HG02840 (cell line): ENCODE results near the gene PPA2.

ENCODE experiments used
- ATAC-seq: cut with Tn5 transposase; IDR thresholded peaks from one replicate; pipeline ENCODE4 v1.9.1; 2021; ENCODE audit warnings: mild to moderate bottlenecking, moderate library complexity, moderate number of reproducible peaks; ENCODE audit not compliant: unreplicated experiment, low FRiP score

Gene PPA2

GRCh38 chr4:105400901-105401677 is 72.8 kb downstream of the PPA2 start:
- ATAC-seq, result no peak

- ATAC-seq, result no peak
Observed at GRCh38 chr4:105399532-105400161, 74.2 kb downstream of the PPA2 start.

DNA sequence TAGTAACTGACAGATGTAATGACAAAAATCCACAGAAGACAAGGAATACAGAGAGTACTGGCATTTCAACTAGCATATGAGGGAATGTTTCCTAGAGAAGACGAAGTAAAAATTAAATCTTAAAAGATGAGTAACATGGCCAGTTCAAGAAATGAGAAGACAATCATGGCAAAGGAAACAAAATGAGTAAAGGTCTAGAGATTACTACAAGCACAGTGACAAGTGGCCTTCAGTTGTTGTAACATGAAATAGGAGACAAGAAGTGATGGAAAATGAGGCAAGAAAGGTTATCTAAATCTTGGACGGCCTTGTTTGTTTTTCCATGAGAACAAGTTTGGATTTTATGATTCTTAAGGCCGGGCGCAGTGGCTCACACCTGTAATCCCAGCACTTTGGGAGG is 81.0 kb downstream of the PPA2 start:
- ATAC-seq, result no peak

DNA sequence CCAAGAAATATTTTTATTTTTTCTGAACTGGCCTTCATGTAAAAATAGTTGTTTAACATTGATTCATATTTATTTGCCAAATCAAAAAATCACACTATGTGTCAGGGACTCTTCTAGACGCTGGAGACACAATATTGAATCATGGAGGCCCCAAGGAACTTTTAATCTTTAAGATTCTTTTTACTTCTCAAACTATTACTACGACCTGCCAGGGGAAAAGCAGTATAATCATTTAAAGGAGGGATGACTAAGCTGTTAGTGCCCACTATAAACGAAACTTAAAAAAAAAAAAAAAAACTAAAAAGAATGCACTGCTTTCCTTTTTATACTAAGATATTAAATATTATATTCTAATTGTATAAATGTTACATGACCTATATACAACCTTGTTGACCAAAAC is 84.7 kb downstream of the PPA2 start:
- ATAC-seq, result no peak

- ATAC-seq, result no peak
Observed at GRCh38 chr4:105387466-105387865, 86.4 kb downstream of the PPA2 start.

GRCh38 chr4:105386012-105386411 is 87.8 kb downstream of the PPA2 start:
- ATAC-seq, result no peak

DNA sequence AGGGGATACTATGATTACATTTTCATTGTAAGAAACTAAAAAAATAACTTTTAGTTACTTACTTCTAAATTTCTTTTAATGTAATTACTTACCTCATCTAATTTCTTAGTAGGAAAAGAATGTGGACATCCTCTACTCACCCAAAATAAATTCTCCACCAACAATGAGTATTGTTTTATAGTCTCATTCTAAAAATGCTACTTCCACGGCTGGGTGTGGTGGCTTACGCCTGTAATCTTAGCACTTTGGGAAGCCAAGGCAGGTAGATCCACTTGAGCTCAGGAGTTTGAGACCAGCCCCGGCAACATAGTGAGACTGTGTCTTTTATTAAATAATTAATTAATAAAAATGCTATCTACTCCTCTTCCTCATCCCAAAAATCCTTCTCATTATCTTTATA is 99.8 kb downstream of the PPA2 start:
- no peak for ATAC-seq

GRCh38 chr4:105373324-105373723 is 100.5 kb downstream of the PPA2 start:
- no peak for ATAC-seq

DNA sequence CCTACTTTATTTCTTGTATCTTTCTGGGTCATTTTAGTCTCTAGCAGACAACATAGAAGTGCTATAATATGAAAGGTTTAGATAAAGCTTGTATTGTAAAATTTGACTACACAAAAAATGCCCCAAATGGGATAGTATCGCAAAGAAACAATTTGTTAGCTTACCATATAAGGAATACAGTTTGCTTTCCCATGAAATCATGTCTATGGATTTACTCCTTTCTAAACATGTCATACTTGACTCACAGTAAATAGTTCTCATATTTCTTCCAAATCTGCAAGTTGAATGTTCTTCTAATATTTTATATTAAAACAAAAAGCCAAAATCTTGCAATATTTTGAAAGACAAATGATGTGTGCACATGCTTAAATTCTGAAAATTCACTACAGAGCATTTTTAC is 103.9 kb downstream of the PPA2 start:
- no peak for ATAC-seq

DNA sequence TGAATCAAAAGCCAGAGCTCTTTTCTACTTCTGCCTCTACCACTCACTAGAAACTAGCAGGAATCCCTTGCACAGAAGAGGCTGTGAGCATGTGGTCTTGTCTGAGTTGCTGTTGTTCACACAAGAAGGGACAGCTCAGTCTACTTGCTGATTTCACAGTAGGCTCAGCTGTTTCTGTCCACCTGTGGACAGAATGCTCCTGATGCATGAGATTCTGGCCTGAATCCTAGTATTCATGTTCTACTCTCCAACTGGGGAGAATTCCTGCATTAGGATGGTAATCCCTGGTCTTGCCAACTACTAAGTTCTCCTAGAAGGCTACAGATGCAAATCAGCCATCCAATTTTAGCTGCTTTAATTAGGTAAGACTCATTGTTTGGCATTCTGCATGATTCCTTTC is 112.8 kb downstream of the PPA2 start:
- ATAC-seq, result no peak

DNA sequence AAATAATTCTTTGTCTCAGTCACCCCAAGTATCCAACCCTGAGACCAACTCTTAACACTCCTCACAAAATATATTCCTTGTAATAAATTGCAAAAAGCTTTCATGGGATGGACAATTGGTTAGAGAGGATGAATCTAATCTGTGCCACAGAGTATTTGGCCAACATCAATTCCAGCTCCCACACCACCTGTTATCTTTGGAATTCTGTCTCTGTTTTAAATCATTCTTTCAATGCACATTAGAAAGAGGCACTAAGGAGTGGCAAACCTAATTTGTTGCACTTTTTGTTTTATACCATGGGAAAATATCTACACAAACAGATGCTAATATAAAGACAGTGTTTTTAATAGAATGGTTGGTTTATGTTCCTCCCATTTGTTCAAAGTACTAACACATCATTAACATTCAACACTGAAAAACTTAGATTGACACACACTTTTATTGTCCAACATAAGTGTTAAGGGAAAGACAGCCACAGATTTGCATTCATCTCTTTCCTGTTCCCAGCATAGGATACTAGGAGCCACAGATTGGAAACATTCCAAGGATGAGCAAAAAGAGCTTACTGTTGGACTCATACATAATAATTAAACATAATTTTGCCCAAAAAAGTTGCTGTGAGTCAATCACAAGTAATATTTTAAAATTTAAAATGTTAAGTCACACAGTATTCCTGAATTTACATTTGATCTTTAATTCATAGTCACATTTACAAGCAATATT is 116.4 kb downstream of the PPA2 start:
- no peak for ATAC-seq

GRCh38 chr4:105356194-105356593 is 117.7 kb downstream of the PPA2 start:
- no peak for ATAC-seq

DNA sequence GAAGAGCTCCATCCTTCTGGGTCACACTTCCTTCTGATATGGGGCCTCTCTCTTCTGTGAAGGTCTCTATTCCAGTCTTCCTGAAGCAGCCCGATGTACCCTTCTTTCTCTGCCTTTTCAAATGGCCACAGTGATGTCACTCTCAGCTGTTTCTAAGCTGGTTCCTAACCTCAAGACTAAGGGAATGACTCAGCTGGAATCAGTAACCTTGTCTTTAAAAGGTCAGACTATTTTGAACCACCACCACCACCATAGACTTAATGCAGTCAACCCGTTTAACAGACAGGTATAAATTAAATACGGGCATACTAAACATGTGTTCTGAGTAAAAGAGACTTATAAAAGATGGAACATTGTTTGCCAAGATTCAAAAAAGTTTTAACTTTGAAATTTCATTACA is 121.0 kb downstream of the PPA2 start:
- peak; percentile 58 for ATAC-seq

- ATAC-seq, result no peak
Observed at GRCh38 chr4:105351861-105352260, 122.0 kb downstream of the PPA2 start.

GRCh38 chr4:105350859-105351490 is 122.9 kb downstream of the PPA2 start:
- no peak for ATAC-seq

- ATAC-seq, result no peak
Observed at GRCh38 chr4:105348719-105349118, 125.1 kb downstream of the PPA2 start.

DNA sequence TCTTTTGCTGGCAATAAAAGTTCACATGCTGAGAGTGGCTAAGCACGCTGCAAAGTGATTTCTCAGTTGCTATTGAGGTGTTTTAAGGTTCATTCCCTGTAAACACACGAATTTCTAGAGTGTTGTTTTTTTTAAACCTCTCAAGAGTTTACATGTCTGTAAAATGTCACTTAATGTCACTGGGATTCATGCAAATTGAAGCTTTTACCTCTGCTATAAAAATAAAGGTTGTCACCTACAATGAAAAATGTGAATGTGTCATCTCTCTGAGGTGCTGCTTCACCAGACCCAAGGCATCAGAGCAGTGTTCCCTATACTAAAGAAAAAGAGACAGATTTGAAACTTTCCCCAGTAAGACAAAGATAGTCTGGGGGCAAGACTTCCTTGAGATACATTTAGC is 127.0 kb downstream of the PPA2 start:
- ATAC-seq, result no peak

GRCh38 chr4:105345838-105346237 is 128.0 kb downstream of the PPA2 start:
- ATAC-seq, result no peak

DNA sequence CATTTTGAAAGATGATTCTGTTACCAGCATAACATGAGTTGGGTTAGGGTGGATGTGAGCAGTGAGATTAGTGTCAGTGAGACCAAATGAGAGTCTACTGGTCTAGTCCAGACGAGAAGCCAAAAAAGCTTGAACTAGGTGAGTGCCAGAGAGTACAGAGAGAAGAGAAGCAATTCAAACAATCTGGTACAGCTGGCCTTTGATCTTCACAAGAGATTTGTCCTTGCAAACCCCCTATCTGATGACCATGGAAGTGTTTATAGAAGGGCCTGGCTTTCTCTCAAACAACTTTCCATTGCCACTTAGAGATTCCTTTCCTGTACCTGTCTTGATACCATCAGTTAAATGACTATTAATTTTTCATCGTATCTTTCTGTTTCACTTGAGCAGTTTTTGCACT is 128.5 kb downstream of the PPA2 start:
- no peak for ATAC-seq

DNA sequence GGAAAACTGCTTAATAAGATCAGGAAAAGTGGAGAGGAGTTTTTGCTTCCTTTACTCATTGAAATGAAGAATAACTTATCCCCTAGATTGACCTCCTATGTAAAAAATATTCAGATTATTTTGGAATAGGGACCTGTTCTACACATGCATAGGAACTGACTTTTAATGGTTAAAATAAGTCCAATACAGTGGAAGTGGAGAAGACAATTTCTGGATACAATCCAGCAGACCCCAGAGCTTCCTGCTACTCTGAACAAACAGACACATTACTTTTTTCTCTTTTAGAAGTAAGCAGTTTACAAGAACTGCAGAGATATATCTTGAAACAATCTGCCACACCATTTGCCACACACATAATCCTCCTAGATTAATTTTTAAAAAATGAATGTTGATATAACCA is 129.7 kb downstream of the PPA2 start:
- ATAC-seq, result no peak
